HG03460 (cell line): ENCODE data around the gene PLB1.

Experiments used
- ATAC-seq: cut with Tn5 transposase; IDR thresholded peaks from one replicate; pipeline ENCODE4 v1.9.1; 2021; ENCODE audit not compliant: unreplicated experiment

Gene PLB1

GRCh38 chr2:28495551-28496250 lies at the start of gene PLB1:
Gene PLB1, plus strand, starts transcription at chr2:28496060. Its CDS starts 55 bp downstream, at chr2:28496115.
- no peak for ATAC-seq

- no peak for ATAC-seq
These were observed 49.3 kb upstream of the PLB1 start for GRCh38 chr2:28446531-28446930.

GRCh38 chr2:28447086-28447485 lies 48.8 kb upstream of the PLB1 start:
- ATAC-seq = no peak

GRCh38 chr2:28447943-28448792 lies 47.7 kb upstream of the PLB1 start:
- no peak for ATAC-seq

GRCh38 chr2:28448793-28449100 lies 47.1 kb upstream of the PLB1 start:
- no peak for ATAC-seq

GRCh38 chr2:28449126-28449487 lies 46.8 kb upstream of the PLB1 start:
- no peak for ATAC-seq

- no peak for ATAC-seq
These were observed 46.1 kb upstream of the PLB1 start for GRCh38 chr2:28449488-28450395.

- no peak for ATAC-seq
These were observed 44.8 kb upstream of the PLB1 start for GRCh38 chr2:28450901-28451565.

- no peak for ATAC-seq
These were observed 43.9 kb upstream of the PLB1 start for GRCh38 chr2:28451793-28452533.

GRCh38 chr2:28452534-28453081 lies 43.3 kb upstream of the PLB1 start:
- ATAC-seq = no peak

- no peak for ATAC-seq
These were observed 42.5 kb upstream of the PLB1 start for GRCh38 chr2:28453396-28453795.

- no peak for ATAC-seq
These were observed 41.6 kb upstream of the PLB1 start for GRCh38 chr2:28454016-28454930.

- ATAC-seq = no peak
These were observed 38.6 kb upstream of the PLB1 start for GRCh38 chr2:28457237-28457636.

- no peak for ATAC-seq
These were observed 34.8 kb upstream of the PLB1 start for GRCh38 chr2:28461056-28461455.

- ATAC-seq = no peak
These were observed 33.7 kb upstream of the PLB1 start for GRCh38 chr2:28462122-28462521.

- no peak for ATAC-seq
These were observed 32.5 kb upstream of the PLB1 start for GRCh38 chr2:28463211-28463816.

GRCh38 chr2:28463893-28464292 lies 32.0 kb upstream of the PLB1 start:
- ATAC-seq = no peak

- no peak for ATAC-seq
These were observed 30.5 kb upstream of the PLB1 start for GRCh38 chr2:28465148-28465885.
